Measurements from ENCODE around the gene FCER1G. TPM values are rescaled to one million over a fixed set of nuclear protein-coding genes. Genes with fewer than 3 reads are reported as not detected.

The FCER1G gene
- total RNA-seq, 1 experiment from 2014 or later: 0.77 TPM

DNA sequence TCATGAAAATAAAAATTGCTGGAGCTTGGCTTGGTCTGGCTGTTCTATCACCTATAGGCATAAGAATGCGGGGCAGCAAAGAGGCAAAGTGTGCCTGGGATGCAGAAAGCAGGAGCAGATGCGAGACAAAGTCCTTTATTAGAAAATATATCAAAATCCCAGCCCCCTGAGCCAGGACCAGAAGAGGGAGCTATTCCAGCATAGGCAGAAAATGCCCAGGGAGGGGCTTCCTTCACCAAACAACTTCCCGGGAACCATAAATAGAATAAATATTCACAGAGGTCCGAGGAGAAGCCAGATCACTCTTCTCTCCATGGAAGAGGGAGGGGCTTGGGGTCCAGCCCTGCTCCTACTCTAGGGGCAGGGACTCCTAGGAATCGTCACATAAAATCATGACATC, 43.9 kb upstream of the FCER1G start:
- TF ChIP-seq, protein P1, sequence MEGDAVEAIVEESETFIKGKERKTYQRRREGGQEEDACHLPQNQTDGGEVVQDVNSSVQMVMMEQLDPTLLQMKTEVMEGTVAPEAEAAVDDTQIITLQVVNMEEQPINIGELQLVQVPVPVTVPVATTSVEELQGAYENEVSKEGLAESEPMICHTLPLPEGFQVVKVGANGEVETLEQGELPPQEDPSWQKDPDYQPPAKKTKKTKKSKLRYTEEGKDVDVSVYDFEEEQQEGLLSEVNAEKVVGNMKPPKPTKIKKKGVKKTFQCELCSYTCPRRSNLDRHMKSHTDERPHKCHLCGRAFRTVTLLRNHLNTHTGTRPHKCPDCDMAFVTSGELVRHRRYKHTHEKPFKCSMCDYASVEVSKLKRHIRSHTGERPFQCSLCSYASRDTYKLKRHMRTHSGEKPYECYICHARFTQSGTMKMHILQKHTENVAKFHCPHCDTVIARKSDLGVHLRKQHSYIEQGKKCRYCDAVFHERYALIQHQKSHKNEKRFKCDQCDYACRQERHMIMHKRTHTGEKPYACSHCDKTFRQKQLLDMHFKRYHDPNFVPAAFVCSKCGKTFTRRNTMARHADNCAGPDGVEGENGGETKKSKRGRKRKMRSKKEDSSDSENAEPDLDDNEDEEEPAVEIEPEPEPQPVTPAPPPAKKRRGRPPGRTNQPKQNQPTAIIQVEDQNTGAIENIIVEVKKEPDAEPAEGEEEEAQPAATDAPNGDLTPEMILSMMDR (IDR thresholded peaks at IDR 0.05): no peak; the same call in 1 of the 2 replicates
- TF ChIP-seq TCF7L2 (IDR thresholded peaks at IDR 0.05; ENCODE audit: low read depth, low read length) (no peak), POLR2AphosphoS5 (IDR thresholded peaks at IDR 0.05; ENCODE audit: low read depth, low read length) (no peak), SIN3A (IDR thresholded peaks at IDR 0.05; ENCODE audit: borderline replicate concordance, insufficient read depth, low read depth, low read length) (no peak)
- TF ChIP-seq, protein P2, sequence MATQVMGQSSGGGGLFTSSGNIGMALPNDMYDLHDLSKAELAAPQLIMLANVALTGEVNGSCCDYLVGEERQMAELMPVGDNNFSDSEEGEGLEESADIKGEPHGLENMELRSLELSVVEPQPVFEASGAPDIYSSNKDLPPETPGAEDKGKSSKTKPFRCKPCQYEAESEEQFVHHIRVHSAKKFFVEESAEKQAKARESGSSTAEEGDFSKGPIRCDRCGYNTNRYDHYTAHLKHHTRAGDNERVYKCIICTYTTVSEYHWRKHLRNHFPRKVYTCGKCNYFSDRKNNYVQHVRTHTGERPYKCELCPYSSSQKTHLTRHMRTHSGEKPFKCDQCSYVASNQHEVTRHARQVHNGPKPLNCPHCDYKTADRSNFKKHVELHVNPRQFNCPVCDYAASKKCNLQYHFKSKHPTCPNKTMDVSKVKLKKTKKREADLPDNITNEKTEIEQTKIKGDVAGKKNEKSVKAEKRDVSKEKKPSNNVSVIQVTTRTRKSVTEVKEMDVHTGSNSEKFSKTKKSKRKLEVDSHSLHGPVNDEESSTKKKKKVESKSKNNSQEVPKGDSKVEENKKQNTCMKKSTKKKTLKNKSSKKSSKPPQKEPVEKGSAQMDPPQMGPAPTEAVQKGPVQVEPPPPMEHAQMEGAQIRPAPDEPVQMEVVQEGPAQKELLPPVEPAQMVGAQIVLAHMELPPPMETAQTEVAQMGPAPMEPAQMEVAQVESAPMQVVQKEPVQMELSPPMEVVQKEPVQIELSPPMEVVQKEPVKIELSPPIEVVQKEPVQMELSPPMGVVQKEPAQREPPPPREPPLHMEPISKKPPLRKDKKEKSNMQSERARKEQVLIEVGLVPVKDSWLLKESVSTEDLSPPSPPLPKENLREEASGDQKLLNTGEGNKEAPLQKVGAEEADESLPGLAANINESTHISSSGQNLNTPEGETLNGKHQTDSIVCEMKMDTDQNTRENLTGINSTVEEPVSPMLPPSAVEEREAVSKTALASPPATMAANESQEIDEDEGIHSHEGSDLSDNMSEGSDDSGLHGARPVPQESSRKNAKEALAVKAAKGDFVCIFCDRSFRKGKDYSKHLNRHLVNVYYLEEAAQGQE (IDR thresholded peaks at IDR 0.05; ENCODE audit: insufficient read depth in 1 of 2, low read depth in 2 of 2, low read length in 1 of 2): no peak
- no TSS peak for BruUV-seq (replicated peaks)
- ATAC-seq: no peak
- Histone ChIP-seq H3K4me3 (ENCODE audit: low read depth in 2 of 2, low read length in 2 of 2) (no peak overlapping the region), H3K27ac (ENCODE audit: low read length) (no peak overlapping the region), H3K36me3 (ENCODE audit: control insufficient read depth, insufficient read depth, low read length) (peaks cover 22% of the 10 kb centered on the region), H3K9me3 (ENCODE audit: control insufficient read depth, insufficient read depth, low read depth, low read length) (no peaks in the 10 kb centered on the region), H3K27me3 (ENCODE audit: control insufficient read depth, insufficient read depth, low read length) (no peaks in the 10 kb centered on the region), H3K4me1 (ENCODE audit: control insufficient read depth, insufficient read depth, low read length) (peaks cover 5% of the 10 kb centered on the region)
- ChIA-PET CTCF (interaction anchor here (1.0 kb wide), 1 partner anchor 15 kb away, joined by 4 read pairs; no protein-coding TSS in a partner anchor), POLR2A (interaction anchor here (0.6 kb wide), 2 partner anchors 34 to 119 kb away, joined by 3 to 5 read pairs; no protein-coding TSS in a partner anchor)
- intact Hi-C loops (cut with micrococcal nuclease; ENCODE audit: unreplicated experiment) (no loop called here), in situ Hi-C loops (cut with HindIII; ENCODE audit: low pct_unique_long_range_greater_than_20kb, low sequenced_read_pairs) (no loop called here)
- DNase-seq (ENCODE audit: low read depth, low spot score): no peak

DNA sequence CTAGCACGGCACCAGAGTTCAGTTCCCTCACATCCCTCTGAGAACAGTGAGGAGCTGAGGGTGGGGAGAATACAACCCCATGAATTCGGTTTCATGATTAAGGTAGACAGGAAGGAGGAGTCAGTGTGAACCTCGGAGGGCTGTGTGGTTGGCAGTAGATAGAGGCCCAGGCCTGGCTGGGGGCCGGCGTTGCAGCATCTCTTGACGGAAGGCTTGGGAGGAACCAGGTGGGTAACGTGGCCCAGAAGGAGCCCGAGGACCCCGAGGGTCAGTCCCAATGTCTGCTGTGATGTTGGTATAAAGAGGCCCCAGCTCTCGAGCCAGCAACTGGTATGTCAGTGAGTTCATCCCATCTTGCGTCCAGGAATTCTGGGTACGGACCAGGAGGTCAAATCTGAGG, 43.4 kb upstream of the FCER1G start:
- ChIA-PET CTCF (no interaction called here), POLR2A (no interaction called here)
- H3K27me3 ChIP-seq (ENCODE audit: control insufficient read depth, insufficient read depth, low read length): no peaks in the 10 kb centered on the region
- TF ChIP-seq, protein P2 (IDR thresholded peaks at IDR 0.05; ENCODE audit: insufficient read depth in 1 of 2, low read depth in 2 of 2, low read length in 1 of 2): no peak
- TF ChIP-seq POLR2AphosphoS5 (IDR thresholded peaks at IDR 0.05; ENCODE audit: low read depth, low read length) (no peak), TCF7L2 (IDR thresholded peaks at IDR 0.05; ENCODE audit: low read depth, low read length) (no peak), SIN3A (IDR thresholded peaks at IDR 0.05; ENCODE audit: borderline replicate concordance, insufficient read depth, low read depth, low read length) (no peak)
- TF ChIP-seq, protein P1 (IDR thresholded peaks at IDR 0.05): no peak
- peaks cover 23% of the 10 kb centered on the region for H3K36me3 ChIP-seq (ENCODE audit: control insufficient read depth, insufficient read depth, low read length)
- H3K4me1 ChIP-seq (ENCODE audit: control insufficient read depth, insufficient read depth, low read length): peaks cover 8% of the 10 kb centered on the region
- DNase-seq (ENCODE audit: low read depth, low spot score) (no peak), ATAC-seq (no peak)
- no peak overlapping the region for H3K27ac ChIP-seq (ENCODE audit: low read length)
- in situ Hi-C loops (cut with HindIII; ENCODE audit: low pct_unique_long_range_greater_than_20kb, low sequenced_read_pairs) (no loop called here), intact Hi-C loops (cut with micrococcal nuclease; ENCODE audit: unreplicated experiment) (no loop called here)
- BruUV-seq (replicated peaks): TSS peak; percentile 31
- H3K9me3 ChIP-seq (ENCODE audit: control insufficient read depth, insufficient read depth, low read depth, low read length): no peaks in the 10 kb centered on the region
- H3K4me3 ChIP-seq (ENCODE audit: low read depth in 2 of 2, low read length in 2 of 2): no peak overlapping the region
